ENCODE data around the gene MPPED1.

Gene MPPED1

GRCh38 chr22:43393132-43393843 is 18.5 kb upstream of the MPPED1 start:
- no peak for DNase-seq

- no peak for DNase-seq
Measured at GRCh38 chr22:43393844-43394474, 17.9 kb upstream of the MPPED1 start.

- DNase-seq: no peak
Measured at GRCh38 chr22:43395086-43395695, 16.6 kb upstream of the MPPED1 start.

- DNase-seq: no peak
Measured at GRCh38 chr22:43396321-43396933, 15.4 kb upstream of the MPPED1 start.

GRCh38 chr22:43396934-43397457 is 14.8 kb upstream of the MPPED1 start:
- DNase-seq: no peak

- no peak for DNase-seq
Measured at GRCh38 chr22:43397766-43398165, 14.0 kb upstream of the MPPED1 start.

- DNase-seq: no peak
Measured at GRCh38 chr22:43398246-43398645, 13.6 kb upstream of the MPPED1 start.

- no peak for DNase-seq
Measured at GRCh38 chr22:43398910-43399309, 12.9 kb upstream of the MPPED1 start.

- DNase-seq: no peak
Measured at GRCh38 chr22:43399338-43399979, 12.4 kb upstream of the MPPED1 start.

GRCh38 chr22:43399980-43400358 is 11.8 kb upstream of the MPPED1 start:
- no peak for DNase-seq

- DNase-seq: no peak
Measured at GRCh38 chr22:43400449-43400848, 11.4 kb upstream of the MPPED1 start.

GRCh38 chr22:43401233-43401632 is 10.6 kb upstream of the MPPED1 start:
- DNase-seq: no peak

GRCh38 chr22:43401661-43402060 is 10.2 kb upstream of the MPPED1 start:
- no peak for DNase-seq

- no peak for DNase-seq
Measured at GRCh38 chr22:43402128-43402527, 9.7 kb upstream of the MPPED1 start.

GRCh38 chr22:43404673-43405385 is 7.0 kb upstream of the MPPED1 start:
- no peak for DNase-seq

- DNase-seq: no peak
Measured at GRCh38 chr22:43406186-43406790, 5.5 kb upstream of the MPPED1 start.

GRCh38 chr22:43407591-43407990 is 4.2 kb upstream of the MPPED1 start:
- no peak for DNase-seq

- no peak for DNase-seq
Measured at GRCh38 chr22:43408009-43408408, 3.8 kb upstream of the MPPED1 start.

- no peak for DNase-seq
Measured at GRCh38 chr22:43409046-43409445, 2.8 kb upstream of the MPPED1 start.

GRCh38 chr22:43409800-43410199 is 2.0 kb upstream of the MPPED1 start:
- no peak for DNase-seq

- no peak for DNase-seq
Measured at GRCh38 chr22:43411040-43411868, 560 bp upstream of the MPPED1 start.
